ENCODE data around the gene PFDN4.

The PFDN4 gene, protein sequence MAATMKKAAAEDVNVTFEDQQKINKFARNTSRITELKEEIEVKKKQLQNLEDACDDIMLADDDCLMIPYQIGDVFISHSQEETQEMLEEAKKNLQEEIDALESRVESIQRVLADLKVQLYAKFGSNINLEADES

DNA sequence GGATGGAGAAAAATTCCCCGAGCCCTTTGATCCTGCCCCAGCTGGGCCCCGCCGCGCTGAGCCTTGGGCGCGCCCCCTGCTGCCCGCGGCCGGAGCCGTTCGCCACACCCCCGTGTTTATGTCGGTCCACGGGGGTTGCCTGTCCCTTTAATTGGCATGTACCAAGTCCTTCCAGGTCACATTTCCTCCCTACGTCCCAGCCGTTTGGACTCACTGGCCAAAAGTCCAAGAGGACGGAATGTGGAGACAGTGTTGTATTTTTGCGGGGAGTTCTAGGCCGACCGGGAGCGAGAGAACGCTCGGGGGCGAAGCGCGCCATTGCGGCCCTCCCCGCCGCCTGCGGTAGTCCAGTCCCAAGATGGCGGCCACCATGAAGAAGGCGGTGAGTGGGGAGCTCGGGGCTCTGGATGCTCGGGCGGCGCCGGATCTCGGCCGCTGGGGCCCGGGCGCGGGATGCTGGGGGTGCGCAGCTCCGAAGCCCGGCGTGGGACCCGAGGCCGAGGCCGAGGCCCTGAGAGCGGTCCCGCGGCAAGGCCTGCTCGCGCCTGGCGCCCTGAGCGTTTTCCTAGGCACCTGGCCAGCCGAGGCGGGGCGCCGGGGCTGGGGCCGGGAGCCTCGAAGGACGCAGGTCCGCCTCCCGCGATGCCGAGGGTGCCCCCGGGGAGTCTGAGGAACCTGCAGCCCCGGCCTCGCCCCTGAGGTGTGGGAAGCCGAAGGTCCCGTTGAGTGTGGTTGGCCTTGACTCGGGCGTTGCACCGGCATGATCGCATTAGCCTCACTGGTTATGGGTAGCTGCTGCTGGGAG lies at the start of gene PFDN4:
Gene PFDN4 (plus strand): TSS at position 345 of the 805 bp plus-strand sequence. CDS start 14 bp downstream, at position 359.
- Mint-ChIP-seq H3K27me3 (no peaks in the 10 kb centered on the region), H3K4me1 (ENCODE audit: low read depth) (peaks cover 36% of the 10 kb centered on the region), H3K9me3 (no peaks in the 10 kb centered on the region), H3K27ac (peak within 1 kb of the TSS; percentile 100), H3K4me3 (peak within 1 kb of the TSS; percentile 91), H3K36me3 (ENCODE audit: low read depth) (peaks cover 6% of the 10 kb centered on the region)
- intact Hi-C loops (cut with micrococcal nuclease) = no loop called here

- H3K36me3 Mint-ChIP-seq (ENCODE audit: low read depth) = no peaks in the 10 kb centered on the region
- no peak overlapping the region for H3K27ac Mint-ChIP-seq
- H3K4me3 Mint-ChIP-seq = no peak overlapping the region
- H3K27me3 Mint-ChIP-seq = peaks cover 22% of the 10 kb centered on the region
- intact Hi-C loops (cut with micrococcal nuclease) = no loop called here
- no peaks in the 10 kb centered on the region for H3K4me1 Mint-ChIP-seq (ENCODE audit: low read depth)
- no peaks in the 10 kb centered on the region for H3K9me3 Mint-ChIP-seq
Measured at GRCh38 chr20:54158226-54158625, 49.7 kb upstream of the PFDN4 start.

- Mint-ChIP-seq H3K36me3 (ENCODE audit: low read depth) (no peaks in the 10 kb centered on the region), H3K4me1 (ENCODE audit: low read depth) (no peaks in the 10 kb centered on the region), H3K4me3 (no peak overlapping the region), H3K9me3 (no peaks in the 10 kb centered on the region), H3K27ac (no peak overlapping the region), H3K27me3 (peaks cover 24% of the 10 kb centered on the region)
- intact Hi-C loops (cut with micrococcal nuclease) = no loop called here
Measured at GRCh38 chr20:54158856-54159418, 49.0 kb upstream of the PFDN4 start.

DNA sequence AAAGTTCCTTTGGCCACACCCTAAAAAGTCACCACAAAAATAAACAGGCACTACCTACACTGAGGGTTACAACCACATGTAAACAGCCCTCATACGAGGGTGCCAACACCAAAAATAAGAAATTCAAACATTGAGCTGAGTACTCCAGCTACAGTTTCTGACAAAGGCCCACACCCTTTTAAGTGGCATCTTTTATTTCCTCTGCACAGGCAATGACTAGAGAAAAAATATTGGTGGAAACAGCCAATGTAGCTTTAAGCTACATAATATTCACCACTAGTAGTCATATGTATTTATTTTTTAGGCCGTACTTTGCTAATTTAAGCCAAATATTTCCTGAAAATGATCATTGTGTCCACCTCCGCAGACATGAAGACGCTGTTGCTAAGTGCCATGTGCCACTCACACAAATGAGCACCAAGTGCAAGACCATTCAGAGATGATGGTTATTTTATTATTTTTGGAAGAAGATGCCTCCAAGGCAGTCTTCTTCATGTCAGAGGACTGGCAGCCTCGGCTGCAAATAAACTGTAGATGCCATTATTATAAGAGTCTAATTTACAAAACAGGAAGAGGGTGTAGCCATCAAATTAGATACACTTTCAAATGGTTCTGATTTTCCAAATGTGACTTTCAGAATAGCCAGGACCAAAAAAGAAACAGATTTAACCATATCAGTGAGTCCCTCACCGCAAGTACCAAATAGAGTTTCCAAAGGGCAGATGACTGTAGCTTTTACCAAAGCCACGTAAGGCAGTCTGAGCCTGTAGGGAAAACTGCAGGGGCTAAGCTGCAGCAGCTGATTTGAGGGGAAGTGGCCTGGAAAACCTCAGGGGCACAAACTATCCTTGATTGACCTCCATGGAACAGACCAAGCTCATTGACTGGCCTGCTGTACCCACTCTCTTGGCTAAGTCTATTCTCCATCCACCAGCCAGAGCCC lies 47.6 kb upstream of the PFDN4 start:
- H3K9me3 Mint-ChIP-seq = no peaks in the 10 kb centered on the region
- H3K4me1 Mint-ChIP-seq (ENCODE audit: low read depth) = no peaks in the 10 kb centered on the region
- H3K27me3 Mint-ChIP-seq = peaks cover 28% of the 10 kb centered on the region
- no peak overlapping the region for H3K4me3 Mint-ChIP-seq
- H3K36me3 Mint-ChIP-seq (ENCODE audit: low read depth) = no peaks in the 10 kb centered on the region
- intact Hi-C loops (cut with micrococcal nuclease) = no loop called here
- no peak overlapping the region for H3K27ac Mint-ChIP-seq

DNA sequence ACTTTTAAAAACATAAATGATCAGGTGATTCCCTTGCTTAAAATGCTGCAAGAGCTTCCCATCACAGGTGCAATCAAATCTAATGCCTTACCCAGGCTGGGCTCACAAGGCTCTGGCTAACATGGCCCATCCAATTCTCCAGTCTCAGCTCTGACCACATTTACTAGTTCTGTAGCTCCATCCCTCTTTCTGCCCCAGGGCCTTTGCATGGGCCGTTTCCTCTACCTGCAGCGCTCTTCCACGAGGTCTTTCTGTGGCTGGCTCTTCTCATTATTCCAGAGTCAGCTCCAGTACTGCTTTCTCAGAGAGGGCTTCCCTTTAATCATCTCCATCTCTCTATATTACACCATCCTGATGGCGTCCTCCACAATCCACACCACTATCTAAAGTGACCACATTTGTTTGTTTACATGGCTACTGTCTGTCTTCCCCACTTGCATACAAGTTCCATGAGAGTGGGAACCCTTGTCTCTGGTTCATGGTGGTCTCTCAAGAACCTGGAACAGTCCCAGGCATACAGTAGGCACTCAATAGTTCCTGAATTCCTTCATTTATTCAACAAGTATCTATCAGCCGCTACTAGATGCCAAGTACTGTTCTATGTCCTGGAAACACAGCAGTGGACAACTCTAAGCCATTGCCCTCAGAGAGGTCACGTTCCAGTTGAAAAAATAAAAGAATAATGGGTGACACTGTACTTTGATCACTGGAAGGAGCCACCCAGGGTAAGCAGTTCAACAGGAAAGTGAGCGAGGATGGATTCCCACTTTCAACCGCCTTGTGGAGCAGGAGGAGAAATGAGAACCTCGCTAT lies 46.7 kb upstream of the PFDN4 start:
- H3K36me3 Mint-ChIP-seq (ENCODE audit: low read depth) = no peaks in the 10 kb centered on the region
- intact Hi-C loops (cut with micrococcal nuclease) = no loop called here
- H3K4me1 Mint-ChIP-seq (ENCODE audit: low read depth) = no peaks in the 10 kb centered on the region
- H3K4me3 Mint-ChIP-seq = no peak overlapping the region
- peaks cover 29% of the 10 kb centered on the region for H3K27me3 Mint-ChIP-seq
- no peak overlapping the region for H3K27ac Mint-ChIP-seq
- H3K9me3 Mint-ChIP-seq = no peaks in the 10 kb centered on the region

DNA sequence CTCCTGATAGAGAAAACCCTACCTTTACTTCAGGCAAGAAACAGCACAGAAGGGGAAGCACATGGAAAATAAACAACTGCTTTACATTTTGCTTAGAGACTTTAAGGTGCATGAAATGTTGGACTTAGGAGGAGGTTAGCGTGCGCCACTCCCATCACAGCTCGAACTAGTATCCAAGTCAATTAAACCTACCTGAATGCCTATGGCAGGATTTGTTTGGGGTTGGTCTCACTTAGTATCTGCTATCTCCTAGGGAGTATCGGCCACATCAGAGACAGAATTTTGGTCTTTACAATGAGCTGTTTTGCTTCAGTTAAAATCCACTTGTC lies 46.1 kb upstream of the PFDN4 start:
- H3K9me3 Mint-ChIP-seq = no peaks in the 10 kb centered on the region
- H3K4me3 Mint-ChIP-seq = no peak overlapping the region
- H3K36me3 Mint-ChIP-seq (ENCODE audit: low read depth) = no peaks in the 10 kb centered on the region
- intact Hi-C loops (cut with micrococcal nuclease) = no loop called here
- no peak overlapping the region for H3K27ac Mint-ChIP-seq
- peaks cover 28% of the 10 kb centered on the region for H3K27me3 Mint-ChIP-seq
- H3K4me1 Mint-ChIP-seq (ENCODE audit: low read depth) = no peaks in the 10 kb centered on the region

GRCh38 chr20:54162378-54163009 lies 45.4 kb upstream of the PFDN4 start:
- H3K4me3 Mint-ChIP-seq = no peak overlapping the region
- no peaks in the 10 kb centered on the region for H3K9me3 Mint-ChIP-seq
- H3K27me3 Mint-ChIP-seq = peaks cover 28% of the 10 kb centered on the region
- no peak overlapping the region for H3K27ac Mint-ChIP-seq
- no peaks in the 10 kb centered on the region for H3K4me1 Mint-ChIP-seq (ENCODE audit: low read depth)
- intact Hi-C loops (cut with micrococcal nuclease) = no loop called here
- H3K36me3 Mint-ChIP-seq (ENCODE audit: low read depth) = no peaks in the 10 kb centered on the region

GRCh38 chr20:54163402-54163801 lies 44.5 kb upstream of the PFDN4 start:
- Mint-ChIP-seq H3K36me3 (ENCODE audit: low read depth) (no peaks in the 10 kb centered on the region), H3K4me3 (no peak overlapping the region), H3K27me3 (peaks cover 35% of the 10 kb centered on the region), H3K4me1 (ENCODE audit: low read depth) (peaks cover 7% of the 10 kb centered on the region), H3K27ac (no peak overlapping the region), H3K9me3 (no peaks in the 10 kb centered on the region)
- intact Hi-C loops (cut with micrococcal nuclease) = no loop called here

- peaks cover 47% of the 10 kb centered on the region for H3K27me3 Mint-ChIP-seq
- peaks cover 8% of the 10 kb centered on the region for H3K4me1 Mint-ChIP-seq (ENCODE audit: low read depth)
- H3K4me3 Mint-ChIP-seq = no peak overlapping the region
- no peaks in the 10 kb centered on the region for H3K9me3 Mint-ChIP-seq
- intact Hi-C loops (cut with micrococcal nuclease) = no loop called here
- H3K36me3 Mint-ChIP-seq (ENCODE audit: low read depth) = no peaks in the 10 kb centered on the region
- H3K27ac Mint-ChIP-seq = no peak overlapping the region
Measured at GRCh38 chr20:54165014-54165413, 42.9 kb upstream of the PFDN4 start.

- Mint-ChIP-seq H3K36me3 (ENCODE audit: low read depth) (no peaks in the 10 kb centered on the region), H3K4me1 (ENCODE audit: low read depth) (peaks cover 8% of the 10 kb centered on the region), H3K4me3 (no peak overlapping the region), H3K27ac (no peak overlapping the region), H3K27me3 (peaks cover 50% of the 10 kb centered on the region), H3K9me3 (no peaks in the 10 kb centered on the region)
- intact Hi-C loops (cut with micrococcal nuclease) = no loop called here
Measured at GRCh38 chr20:54165803-54166202, 42.1 kb upstream of the PFDN4 start.

DNA sequence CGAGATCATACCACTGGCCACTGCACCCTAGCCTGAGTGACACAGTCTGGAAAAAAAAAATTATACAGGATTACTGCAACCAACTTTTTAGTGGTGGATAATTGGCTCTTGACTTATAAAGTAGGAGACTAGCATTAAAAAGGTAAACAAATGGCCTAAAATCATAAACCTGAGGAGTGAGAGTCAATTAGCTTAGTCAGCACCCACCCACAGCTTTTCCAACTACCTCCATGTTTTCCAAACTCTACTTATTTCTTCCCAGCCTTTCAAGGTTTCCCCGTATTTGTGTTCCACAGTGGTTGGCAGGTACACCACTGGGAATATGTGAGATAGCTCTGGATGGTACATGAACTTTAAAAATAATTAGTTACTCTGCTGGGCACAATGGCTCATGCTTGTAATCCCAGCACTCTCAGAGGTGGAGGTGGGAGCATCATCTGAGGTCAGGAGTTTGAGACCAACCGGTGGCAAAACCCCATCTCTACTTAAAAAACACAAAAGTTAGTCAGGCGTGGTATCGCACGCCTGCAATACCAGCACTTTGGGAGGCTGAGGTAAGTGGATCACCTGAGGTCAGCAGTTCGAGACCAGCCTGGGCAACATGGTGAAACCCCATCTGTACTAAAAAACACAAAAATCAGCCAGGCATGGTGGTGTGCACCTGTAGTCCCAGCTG lies 40.8 kb upstream of the PFDN4 start:
- intact Hi-C loops (cut with micrococcal nuclease) = no loop called here
- Mint-ChIP-seq H3K9me3 (no peaks in the 10 kb centered on the region), H3K27me3 (peaks cover 55% of the 10 kb centered on the region), H3K4me1 (ENCODE audit: low read depth) (peaks cover 8% of the 10 kb centered on the region), H3K36me3 (ENCODE audit: low read depth) (no peaks in the 10 kb centered on the region), H3K4me3 (no peak overlapping the region), H3K27ac (no peak overlapping the region)

DNA sequence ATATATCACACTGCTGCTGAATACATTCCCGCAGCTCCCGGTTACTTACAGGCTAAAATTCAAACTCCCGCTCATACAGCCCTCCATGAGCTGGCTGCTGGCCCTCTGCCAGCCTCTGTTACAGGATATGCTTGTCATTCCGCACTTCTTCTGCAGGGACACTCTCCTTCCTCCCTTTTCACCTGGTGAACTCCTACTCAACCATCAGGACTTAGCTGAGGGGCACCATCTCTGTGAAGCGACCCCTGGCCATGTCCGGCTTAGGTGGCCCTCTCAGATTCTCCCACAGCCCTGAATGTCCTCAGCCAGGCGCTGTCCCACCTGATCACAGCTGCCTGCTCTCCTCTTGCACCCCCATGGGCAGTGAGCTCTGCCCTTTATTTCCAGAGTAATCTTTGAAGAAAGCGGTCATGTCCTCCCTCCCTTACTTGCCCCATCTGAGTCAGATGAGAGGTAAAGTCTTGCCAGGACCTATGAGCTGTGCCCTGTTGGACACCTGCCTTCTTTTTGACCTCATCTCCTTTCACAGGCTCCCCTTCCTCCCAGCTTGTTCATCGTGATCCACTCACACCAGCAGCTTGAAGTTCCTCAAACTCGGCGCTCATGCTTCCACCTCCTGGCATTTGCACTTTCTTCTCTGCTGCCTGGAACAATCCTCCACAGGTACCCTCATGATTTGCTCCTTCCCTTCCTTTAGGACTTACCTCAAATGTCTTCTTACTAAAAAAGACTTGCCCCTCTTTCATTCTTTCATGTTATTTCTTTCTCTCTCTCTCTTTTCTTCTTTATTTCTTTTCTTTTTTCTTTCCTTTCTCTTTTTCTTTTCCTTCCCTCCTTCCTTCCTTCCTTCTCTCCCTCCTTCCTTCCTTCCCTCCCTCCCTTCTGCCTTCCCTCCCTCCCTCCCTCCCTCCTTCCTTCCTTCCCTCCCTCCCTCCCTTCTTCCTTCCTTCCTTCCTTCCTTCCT lies 39.7 kb upstream of the PFDN4 start:
- H3K4me1 Mint-ChIP-seq (ENCODE audit: low read depth) = peaks cover 14% of the 10 kb centered on the region

More for the DNA sequence above, 39.7 kb upstream of the PFDN4 start:
- H3K27ac Mint-ChIP-seq = no peak overlapping the region
- intact Hi-C loops (cut with micrococcal nuclease) = no loop called here
- H3K27me3 Mint-ChIP-seq = peaks cover 63% of the 10 kb centered on the region
- H3K4me3 Mint-ChIP-seq = no peak overlapping the region
- H3K9me3 Mint-ChIP-seq = no peaks in the 10 kb centered on the region
- H3K36me3 Mint-ChIP-seq (ENCODE audit: low read depth) = no peaks in the 10 kb centered on the region

Measured in dendritic cell treated with granulocyte-macrophage colony-stimulating factor and Interleukin-4, amounts not matched to agents 40 ng/mL and 50 ng/mL, for 4 days (primary cell).